Neutrophil (primary cell): Measurements from ENCODE around the gene RAD51AP2.

ENCODE experiments used
- H3K27ac ChIP-seq: fragments of 200-600 bp; sonication (generic); 2 replicates; pipeline ENCODE4 v1.5.1; 2016; ENCODE audit warnings: mild to moderate bottlenecking, moderate library complexity
- H3K27me3 ChIP-seq: fragments of 200-600 bp; sonication (generic); 2 replicates; pipeline ENCODE4 v1.6.0; 2016; ENCODE audit warnings: mild to moderate bottlenecking
- H3K36me3 ChIP-seq: fragments of 200-600 bp; sonication (generic); 2 replicates; pipeline ENCODE4 v1.5.1; 2017
- H3K4me1 ChIP-seq, 2 experiments: fragments of 200-600 bp in 1 of 2; sonication (generic) in 1 of 2; 1 replicate in 1 of 2; 2 replicates in 1 of 2; pipeline versions ENCODE4 v1.5.1 to v1.6.1; 2013 to 2016; ENCODE audit warnings: low read depth in 1 of 2, low read length in 1 of 2, mild to moderate bottlenecking in 1 of 2, moderate library complexity in 1 of 2; ENCODE audit not compliant: control insufficient read depth in 1 of 2, insufficient read depth in 1 of 2
- H3K4me3 ChIP-seq, 2 experiments: fragments of 200-600 bp in 1 of 2; sonication (generic) in 1 of 2; 1 replicate in 1 of 2; 2 replicates in 1 of 2; pipeline ENCODE4 v1.5.1; 2013 to 2016; ENCODE audit warnings: low read depth in 1 of 2, low read length in 1 of 2, mild to moderate bottlenecking in 1 of 2, moderate library complexity in 1 of 2
- H3K9me3 ChIP-seq: fragments of 200-600 bp; sonication (generic); 2 replicates; pipeline ENCODE4 v1.5.1; 2016
- TF ChIP-seq, protein P1 (sequence below): fragments of 200-600 bp; sonication (generic); IDR thresholded peaks from 2 replicates; pipeline ENCODE4 v1.5.1; 2016; ENCODE audit warnings: antibody characterized with exemption

RAD51AP2 gene

DNA sequence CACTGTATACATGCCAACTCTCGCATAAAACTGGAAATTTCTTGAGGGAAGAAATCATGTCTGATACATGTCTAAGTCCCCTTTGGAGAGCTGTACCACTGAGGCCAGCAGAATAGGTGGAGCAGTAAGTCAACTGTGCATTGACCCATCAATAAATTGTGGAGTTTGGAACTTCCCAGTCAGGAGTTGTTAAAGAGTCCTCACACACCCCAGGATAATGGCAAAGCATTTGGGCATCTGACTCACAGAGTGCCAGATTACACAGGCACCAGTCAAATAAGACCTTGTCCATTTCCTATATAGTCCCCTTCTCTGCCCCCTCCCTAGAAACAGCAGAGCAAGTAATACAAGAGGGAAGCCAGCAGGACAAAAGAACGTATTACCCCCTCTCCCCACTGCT, 32.7 kb upstream of the RAD51AP2 start:
- H3K4me1 ChIP-seq: no peaks in the 10 kb centered on the region
- no peaks in the 10 kb centered on the region for H3K36me3 ChIP-seq
- H3K9me3 ChIP-seq: no peaks in the 10 kb centered on the region
- TF ChIP-seq, protein P1, sequence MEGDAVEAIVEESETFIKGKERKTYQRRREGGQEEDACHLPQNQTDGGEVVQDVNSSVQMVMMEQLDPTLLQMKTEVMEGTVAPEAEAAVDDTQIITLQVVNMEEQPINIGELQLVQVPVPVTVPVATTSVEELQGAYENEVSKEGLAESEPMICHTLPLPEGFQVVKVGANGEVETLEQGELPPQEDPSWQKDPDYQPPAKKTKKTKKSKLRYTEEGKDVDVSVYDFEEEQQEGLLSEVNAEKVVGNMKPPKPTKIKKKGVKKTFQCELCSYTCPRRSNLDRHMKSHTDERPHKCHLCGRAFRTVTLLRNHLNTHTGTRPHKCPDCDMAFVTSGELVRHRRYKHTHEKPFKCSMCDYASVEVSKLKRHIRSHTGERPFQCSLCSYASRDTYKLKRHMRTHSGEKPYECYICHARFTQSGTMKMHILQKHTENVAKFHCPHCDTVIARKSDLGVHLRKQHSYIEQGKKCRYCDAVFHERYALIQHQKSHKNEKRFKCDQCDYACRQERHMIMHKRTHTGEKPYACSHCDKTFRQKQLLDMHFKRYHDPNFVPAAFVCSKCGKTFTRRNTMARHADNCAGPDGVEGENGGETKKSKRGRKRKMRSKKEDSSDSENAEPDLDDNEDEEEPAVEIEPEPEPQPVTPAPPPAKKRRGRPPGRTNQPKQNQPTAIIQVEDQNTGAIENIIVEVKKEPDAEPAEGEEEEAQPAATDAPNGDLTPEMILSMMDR: no peak
- H3K27ac ChIP-seq: no peak overlapping the region
- no peaks in the 10 kb centered on the region for H3K27me3 ChIP-seq
- H3K4me3 ChIP-seq: no peak overlapping the region

DNA sequence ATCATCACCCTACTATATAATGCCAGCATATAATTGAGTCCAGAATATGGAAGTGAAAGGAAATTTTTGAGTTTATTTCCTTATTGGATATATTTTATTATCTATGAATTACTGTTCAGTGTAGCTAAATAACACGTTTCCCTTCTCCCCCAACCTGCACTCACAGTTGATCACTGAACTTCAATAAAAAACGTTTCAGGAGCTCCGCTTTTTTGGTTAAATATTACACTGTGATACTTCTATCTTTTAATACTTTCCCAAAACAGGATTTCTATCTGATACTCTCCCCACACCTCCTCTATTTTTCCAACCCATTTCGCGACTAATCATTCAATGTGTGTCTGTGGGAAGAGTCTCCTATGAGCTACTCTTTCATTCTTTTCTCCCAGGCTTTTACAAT, 29.5 kb upstream of the RAD51AP2 start:
- no peaks in the 10 kb centered on the region for H3K4me1 ChIP-seq
- H3K27ac ChIP-seq: no peak overlapping the region
- TF ChIP-seq, protein P1: no peak
- no peak overlapping the region for H3K4me3 ChIP-seq
- peaks cover 21% of the 10 kb centered on the region for H3K27me3 ChIP-seq
- no peaks in the 10 kb centered on the region for H3K36me3 ChIP-seq
- no peaks in the 10 kb centered on the region for H3K9me3 ChIP-seq

DNA sequence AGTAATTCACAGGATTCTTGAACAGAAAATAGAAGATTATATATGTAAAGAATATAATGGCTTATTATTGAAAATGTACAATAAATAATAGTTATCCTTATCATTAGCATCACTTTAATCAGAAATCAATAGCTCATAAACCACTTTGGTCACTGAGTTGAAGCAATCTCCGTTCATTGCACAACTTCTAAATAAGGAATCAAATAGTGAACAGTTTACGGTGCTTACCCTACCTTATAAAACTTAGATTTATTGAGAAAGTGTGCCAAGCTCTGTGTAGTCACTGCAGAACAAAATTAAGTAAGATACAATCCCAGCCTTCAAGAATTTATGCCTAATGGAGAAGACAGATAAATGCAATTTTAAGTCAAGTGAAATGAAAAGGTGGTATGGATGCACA, 29.0 kb upstream of the RAD51AP2 start:
- no peaks in the 10 kb centered on the region for H3K36me3 ChIP-seq
- H3K4me1 ChIP-seq: no peaks in the 10 kb centered on the region
- H3K27ac ChIP-seq: no peak overlapping the region
- H3K9me3 ChIP-seq: no peaks in the 10 kb centered on the region
- H3K4me3 ChIP-seq: no peak overlapping the region
- H3K27me3 ChIP-seq: peaks cover 26% of the 10 kb centered on the region
- TF ChIP-seq, protein P1: no peak

DNA sequence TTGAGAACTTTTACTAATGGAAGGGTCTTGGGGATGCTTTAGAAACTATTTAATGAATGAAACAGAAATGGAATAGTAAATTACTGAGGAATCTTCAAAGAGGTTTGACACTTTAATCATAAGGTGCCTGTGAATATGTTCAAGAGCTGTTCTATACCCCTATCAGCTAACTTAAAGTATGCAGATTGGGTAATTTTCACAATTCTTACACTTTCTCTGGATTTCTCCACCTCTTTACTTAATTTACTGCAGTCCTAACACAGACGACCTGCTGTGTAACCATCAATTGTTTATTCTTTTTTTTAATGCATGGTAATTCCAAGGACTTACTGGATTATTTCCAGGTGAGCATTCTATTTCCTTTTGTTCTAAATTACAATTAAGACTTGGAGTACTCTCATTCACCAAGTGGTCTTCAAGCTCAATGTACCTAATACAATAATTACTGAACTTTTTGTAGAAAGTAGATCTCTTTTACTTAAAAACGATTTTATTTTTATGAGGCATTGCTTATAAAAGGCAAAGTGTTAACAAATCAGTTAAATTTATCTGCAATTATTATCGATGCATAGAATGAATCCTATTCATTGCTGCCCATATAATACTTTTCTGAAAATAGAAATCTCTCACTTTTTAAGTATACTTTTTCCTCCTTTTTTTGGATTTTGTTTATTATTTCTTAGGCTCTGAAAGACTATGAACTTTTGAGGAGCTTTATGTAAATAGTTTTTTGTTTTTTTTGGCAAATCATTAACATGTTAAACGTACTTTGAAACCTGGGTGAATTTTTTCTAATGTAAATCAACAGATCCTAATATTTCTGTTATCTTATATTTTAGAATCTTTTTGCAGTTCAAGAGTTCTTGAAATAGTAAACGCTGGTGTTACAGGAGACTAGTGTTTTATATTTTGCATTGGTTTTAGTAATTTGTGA, 27.7 kb upstream of the RAD51AP2 start:
- H3K4me1 ChIP-seq: no peaks in the 10 kb centered on the region
- H3K27ac ChIP-seq: no peak overlapping the region
- peaks cover 39% of the 10 kb centered on the region for H3K27me3 ChIP-seq
- no peaks in the 10 kb centered on the region for H3K36me3 ChIP-seq
- TF ChIP-seq, protein P1: no peak
- H3K9me3 ChIP-seq: no peaks in the 10 kb centered on the region
- H3K4me3 ChIP-seq: no peak overlapping the region

DNA sequence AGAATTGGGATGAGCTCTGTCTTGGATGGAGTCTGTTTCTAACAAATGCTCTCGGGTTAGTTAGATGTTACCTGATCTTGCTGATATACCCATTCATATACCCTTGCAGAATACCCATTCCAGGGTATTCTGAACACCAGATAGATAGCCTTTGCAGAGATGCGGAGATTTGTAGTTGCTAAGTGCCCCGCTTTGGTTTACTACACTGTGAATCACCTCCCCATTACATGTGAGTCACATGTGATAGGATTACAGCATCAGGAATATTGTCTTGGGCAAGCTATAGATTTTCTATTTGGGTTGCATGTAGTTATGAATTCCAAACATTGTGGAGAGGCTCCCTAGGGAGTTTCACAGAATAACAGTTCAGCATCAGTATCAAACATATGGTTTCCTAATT, 26.0 kb upstream of the RAD51AP2 start:
- H3K4me1 ChIP-seq: no peaks in the 10 kb centered on the region
- peaks cover 56% of the 10 kb centered on the region for H3K27me3 ChIP-seq
- TF ChIP-seq, protein P1: no peak
- H3K4me3 ChIP-seq: no peak overlapping the region
- no peaks in the 10 kb centered on the region for H3K36me3 ChIP-seq
- no peaks in the 10 kb centered on the region for H3K9me3 ChIP-seq
- H3K27ac ChIP-seq: no peak overlapping the region
